Astrocyte (in vitro differentiated cells and primary cell): ENCODE data around the gene VGLL3.

Experiments
- CTCF ChIP-seq: IDR thresholded peaks from 2 replicates; pipeline ENCODE4 v1.5.1; 2011; ENCODE audit warnings: low read depth, mild to moderate bottlenecking, inconsistent platforms, low read length, moderate library complexity; ENCODE audit not compliant: insufficient read depth
- EZH2 ChIP-seq: IDR thresholded peaks from 2 replicates; pipeline ENCODE4 v1.6.1; 2012; ENCODE audit warnings: mild to moderate bottlenecking, low read length, inconsistent platforms; ENCODE audit not compliant: insufficient read depth

- TF ChIP-seq EZH2: no peak
- no peak for TF ChIP-seq CTCF
Observed at GRCh38 chr3:86954226-86954625, 36.7 kb downstream of the VGLL3 start.
